NCI-H2081 treated with DMSO at 0.1 percent for 48 hours (cell line): ENCODE data around the gene TFAP2E.

Experiments
- DNase-seq: peaks from one replicate; lab custom pipeline; 2025; lab: John Stamatoyannopoulos, UW

The TFAP2E gene

DNA sequence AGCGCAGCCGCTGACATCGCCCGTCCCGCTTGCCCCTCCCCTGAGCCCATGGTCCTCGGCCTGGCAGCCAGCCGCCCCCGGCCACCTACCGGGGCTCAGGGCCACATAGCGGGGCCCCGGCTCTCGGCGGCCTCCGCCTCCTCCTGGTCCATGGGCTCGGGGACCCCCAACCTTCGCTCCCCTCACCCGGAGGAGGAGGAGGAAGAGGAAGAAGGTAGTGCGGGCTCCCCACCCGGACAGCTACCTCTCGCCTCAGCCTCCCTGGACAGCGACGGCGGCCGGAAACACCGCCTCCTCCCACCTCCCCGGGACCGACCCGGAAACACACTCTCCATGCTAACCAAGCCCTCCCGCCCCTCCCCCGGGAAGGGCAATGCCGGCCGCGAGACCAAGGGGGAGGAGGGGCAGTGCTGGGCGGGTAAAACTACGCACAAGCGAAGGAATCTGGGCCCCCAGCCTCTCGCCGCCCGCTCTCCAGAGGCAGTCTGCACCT lies 15.9 kb upstream of the TFAP2E start, which contains the start of gene KIAA0319L:
KIAA0319L (minus strand) TSS at position 286 of the 493 bp plus-strand sequence. CDS start 2,912 bp downstream, outside the sequence.
- DNase-seq: no peak

DNA sequence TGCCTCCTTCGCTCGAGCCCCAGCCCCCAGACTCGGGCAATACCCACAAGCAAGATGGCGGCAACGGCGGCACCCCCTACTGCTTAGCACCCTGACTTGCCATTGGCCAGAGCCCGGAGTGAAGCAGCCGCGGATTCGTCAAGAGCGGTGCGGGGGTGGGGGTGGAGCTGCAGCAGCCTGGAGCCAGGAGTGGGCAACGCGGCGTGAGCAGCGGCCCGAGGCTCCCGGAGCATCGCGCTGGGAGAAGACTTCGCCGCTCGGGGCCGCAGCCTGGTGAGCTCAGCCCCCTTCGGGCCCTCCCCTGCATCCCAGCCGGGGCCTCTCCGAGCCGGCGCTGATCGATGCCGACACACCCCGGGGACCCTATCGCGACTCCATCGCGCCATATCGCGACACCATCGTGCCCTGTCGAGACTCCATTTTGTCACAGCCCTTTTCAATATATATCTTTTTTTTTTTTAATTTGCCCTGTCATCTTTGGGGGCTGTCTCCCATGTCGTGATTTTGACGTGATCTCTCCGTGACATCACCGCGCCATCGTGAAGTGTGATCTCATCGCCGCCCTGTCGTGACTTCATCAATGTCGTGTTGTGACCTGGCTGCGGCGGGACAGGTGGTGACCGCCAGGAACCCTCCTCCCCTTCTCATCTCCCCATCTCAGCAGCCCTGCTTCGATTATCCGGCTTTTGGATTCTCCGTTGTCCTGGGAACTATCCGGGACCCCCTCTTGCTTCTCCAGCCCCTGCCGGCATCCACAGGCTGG lies 15.3 kb upstream of the TFAP2E start, which contains the start of gene NCDN:
NCDN (plus strand) TSS at position 189 of the 763 bp plus-strand sequence; CDS start at position 581, 392 bp downstream.
- DNase-seq: peak; percentile 89

DNA sequence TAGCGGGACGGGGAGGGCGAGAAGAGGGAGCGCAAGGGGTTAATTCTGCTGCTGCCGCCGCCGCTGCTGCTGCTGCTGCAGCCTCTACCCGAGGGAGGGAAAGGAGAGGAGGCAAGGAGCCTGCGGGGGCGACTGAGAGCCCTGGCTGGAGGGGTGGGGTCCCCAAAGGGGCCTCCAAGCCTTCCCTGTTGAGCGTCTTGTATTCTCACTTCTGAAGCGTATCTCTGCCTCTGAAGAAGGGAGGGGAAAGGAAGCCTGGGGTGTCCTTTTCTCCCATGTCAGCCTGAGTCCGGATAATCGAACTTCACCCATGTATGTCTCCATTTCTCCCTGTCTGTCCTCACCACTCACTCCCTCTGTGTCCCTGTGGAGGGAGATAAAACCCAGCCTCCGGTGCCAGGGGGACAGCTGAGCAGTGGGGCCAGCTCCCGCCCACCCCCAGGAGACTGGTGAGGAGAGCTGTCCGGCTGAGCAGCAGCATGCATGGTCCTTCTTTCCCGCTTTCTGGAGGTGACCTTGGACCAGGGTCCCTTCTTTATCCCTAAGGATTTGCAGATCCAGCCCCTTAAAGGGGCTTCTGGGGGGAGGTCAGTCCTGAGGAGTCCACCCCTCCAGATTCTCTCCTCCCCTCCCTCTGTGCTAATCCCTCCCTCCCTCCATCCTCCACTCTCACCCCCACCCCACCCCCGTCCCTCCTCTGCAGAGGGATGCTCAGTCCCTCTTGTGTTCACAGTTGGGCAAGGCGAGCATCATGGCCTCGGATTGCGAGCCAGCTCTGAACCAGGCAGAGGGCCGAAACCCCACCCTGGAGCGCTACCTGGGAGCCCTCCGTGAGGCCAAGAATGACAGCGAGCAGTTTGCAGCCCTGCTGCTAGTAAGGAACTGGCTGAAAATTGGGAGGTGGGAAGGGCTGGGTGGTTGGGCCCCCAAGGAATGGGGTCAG lies 14.5 kb upstream of the TFAP2E start:
- no peak for DNase-seq

DNA sequence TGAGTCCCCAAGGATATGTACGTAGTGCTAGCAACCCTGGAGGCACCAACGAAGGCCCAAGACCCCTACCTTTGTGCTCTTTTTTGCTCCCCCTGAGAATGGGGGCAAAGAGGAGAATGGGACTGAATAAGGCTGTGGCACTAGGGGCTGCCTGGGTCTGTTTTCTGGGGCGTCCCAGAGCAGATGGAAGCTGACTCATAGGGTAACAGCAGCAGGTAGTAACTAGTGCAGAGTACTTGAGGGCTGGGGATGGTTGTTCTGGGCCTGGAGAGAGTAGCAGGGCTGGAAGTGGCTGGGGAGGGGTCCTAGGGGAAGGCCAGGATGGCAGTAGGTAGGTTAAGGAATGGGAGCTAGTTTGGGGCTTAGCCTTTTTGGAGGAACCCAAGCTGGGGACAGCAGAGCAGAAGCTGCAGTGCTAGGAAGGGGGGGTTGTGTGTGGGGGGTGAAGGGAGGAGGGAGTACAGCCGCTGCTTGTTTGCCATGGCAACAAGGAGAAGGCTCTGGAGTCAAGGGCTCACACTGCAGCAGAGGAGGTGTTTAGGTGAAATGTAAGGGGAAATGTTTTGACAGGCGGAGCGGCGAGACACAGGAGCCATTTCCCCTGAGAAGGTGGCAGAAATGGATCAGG lies 13.7 kb upstream of the TFAP2E start:
- no peak for DNase-seq

DNA sequence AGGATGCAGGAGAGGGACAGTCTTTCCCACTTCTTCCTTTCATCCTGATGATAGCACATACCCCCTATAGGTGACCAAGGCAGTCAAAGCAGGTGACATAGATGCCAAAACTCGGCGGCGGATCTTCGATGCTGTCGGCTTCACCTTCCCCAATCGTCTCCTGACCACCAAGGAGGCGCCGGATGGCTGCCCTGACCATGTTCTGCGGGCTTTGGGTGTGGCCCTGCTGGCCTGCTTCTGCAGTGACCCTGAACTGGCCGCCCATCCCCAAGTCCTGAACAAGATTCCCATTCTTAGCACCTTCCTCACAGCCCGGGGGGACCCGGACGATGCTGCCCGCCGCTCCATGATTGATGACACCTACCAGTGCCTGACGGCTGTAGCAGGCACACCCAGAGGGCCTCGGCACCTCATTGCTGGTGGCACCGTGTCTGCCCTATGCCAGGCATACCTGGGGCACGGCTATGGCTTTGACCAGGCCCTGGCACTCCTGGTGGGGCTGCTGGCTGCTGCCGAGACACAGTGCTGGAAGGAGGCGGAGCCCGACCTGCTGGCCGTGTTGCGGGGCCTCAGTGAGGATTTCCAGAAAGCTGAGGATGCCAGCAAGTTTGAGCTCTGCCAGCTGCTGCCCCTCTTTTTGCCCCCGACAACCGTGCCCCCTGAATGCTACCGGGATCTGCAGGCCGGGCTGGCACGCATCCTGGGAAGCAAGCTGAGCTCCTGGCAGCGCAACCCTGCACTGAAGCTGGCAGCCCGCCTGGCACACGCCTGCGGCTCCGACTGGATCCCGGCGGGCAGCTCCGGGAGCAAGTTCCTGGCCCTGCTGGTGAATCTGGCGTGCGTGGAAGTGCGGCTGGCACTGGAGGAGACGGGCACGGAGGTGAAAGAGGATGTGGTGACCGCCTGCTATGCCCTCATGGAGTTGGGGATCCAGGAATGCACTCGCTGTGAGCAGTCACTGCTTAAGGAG lies 12.6 kb upstream of the TFAP2E start:
- DNase-seq: no peak

DNA sequence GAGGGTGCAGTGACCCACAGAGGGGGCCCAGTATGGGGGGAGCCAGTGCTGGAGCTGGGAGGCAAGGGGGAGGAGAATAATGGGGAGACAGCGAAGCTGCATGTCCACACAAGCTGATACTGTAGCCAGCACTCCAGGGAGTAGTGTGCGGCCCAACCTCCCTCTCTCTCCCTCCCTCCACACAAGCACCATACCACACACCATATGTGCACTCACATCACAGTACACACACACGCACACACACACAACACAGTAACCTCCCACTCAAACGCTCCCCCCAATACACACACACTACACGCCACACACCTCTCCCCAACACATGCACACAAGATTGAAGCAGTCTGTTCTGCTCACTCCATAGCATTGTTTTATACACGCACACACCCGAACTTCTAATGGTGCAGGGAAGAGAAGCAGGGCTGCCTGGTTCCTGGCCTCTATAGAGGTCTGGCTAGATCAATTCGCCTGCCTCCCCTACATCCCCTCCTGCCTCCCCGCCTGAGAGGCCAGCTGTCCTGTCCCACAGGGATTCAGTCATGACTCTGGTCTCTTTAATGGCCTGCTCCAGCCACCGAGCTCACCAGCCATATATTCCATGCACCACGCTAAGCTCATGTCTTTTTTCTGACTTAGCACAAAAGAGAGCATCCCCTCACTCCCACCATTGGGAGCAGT lies 11.7 kb upstream of the TFAP2E start:
- DNase-seq: no peak

DNA sequence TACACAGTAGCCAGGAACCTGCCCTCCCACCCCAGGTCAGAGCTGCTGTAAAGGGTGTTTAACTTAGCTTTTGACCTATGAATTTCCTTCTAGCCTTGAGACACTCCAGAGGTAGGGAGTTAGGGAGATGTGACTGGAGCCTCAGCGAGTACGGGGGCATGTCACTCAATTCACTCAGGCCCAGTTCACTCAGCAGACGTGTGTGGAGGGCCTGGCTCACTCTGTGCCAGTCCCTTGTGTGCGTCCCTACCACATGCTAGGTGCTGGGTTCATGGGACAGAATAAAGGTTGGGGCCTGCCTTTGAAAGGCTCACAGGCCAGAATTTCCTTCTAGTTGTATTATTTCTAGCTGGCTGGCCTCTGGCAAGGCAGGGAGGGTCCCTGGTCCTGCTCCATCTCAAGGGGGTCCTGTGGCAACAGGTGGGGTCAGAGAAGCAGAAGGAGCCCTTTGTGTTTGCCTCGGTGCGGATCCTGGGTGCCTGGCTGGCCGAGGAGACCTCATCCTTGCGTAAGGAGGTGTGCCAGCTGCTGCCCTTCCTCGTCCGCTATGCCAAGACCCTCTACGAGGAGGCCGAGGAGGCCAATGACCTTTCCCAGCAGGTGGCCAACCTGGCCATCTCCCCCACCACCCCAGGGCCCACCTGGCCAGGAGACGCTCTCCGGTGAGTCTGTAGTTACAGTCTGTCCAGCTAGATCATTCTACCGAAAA lies 11.0 kb upstream of the TFAP2E start:
- DNase-seq: no peak

DNA sequence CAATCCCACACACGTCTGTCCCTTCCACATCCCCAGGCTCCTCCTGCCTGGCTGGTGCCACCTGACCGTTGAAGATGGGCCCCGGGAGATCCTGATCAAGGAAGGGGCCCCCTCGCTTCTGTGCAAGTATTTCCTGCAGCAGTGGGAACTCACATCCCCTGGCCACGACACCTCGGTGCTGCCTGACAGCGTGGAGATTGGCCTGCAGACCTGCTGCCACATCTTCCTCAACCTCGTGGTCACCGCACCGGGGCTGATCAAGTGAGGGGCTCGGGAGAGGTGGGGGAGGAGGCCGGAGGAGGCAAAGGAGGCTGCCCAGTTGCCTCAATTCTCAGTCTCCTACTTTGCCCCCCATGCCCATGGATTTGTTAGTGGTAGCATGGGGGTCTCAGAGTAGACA lies 9.9 kb upstream of the TFAP2E start:
- no peak for DNase-seq

DNA sequence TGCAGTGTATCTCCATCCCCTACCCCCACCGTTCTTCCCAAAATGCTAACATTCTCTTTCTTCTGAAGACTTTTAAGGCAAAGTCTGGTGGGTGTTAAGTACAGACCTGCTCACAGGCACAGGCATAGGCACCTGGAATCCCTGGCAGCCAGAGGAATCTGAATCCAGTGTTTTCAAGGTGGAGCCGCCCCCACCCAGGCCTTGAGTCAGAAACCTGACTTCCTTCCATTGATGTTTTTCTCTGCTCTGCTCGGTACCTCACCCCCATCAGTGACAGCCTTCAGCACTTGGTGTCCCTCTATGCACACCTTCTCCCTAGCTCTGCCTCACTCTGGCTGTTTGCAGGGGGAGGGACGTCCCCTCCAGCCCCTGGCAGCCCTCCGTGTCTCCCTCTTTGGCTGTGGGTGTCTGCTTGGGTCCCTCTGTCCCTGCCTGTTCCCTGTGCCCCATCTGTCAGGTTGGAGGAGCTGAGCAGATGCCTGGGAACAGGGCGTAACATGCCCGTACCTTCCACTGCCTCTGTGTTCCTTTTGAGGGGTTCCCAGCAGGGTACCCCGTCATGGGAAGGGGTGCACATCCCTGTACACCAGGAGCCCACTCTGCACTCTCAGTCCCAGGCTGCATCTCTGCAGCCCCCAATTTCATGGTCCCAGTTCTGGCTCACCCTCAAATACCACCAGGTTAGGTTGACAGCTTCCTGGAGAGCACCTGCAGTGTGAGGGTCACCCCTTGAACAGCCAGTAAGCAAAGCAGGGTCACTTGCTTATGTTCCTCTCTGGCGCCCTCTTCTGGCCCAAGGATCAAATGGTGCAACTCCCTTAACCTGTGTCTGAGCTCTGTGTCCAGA lies 8.9 kb upstream of the TFAP2E start:
- DNase-seq: peak; percentile 35

DNA sequence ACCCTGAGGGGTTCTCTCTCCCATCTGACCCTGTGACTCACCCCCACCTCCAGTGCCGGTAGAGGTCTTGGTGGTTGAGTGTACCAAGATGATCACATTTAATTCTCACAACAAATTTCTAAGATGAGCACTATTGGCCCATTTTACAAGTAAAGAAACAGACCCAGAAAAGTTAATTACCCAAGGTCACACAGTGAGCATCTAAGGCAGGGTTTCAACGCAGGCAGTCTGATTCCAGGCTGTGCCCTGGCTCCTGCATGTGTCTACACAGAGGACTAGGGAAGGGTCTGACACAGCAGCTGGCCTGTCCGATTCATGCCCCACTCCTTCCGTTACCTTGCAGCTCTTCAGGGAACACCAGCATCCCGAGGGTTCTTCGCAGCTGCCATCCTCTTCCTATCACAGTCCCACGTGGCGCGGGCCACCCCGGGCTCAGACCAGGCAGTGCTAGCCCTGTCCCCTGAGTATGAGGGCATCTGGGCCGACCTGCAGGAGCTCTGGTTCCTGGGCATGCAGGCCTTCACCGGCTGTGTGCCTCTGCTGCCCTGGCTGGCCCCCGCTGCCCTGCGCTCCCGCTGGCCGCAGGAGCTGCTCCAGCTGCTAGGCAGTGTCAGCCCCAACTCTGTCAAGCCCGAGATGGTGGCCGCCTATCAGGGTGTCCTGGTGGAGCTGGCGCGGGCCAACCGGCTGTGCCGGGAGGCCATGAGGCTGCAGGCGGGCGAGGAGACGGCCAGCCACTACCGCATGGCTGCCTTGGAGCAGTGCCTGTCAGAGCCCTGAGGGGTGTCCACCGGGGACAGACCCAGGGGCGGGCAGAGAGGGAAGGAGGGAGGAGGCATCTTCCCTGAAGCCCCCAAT lies 8.0 kb upstream of the TFAP2E start:
- DNase-seq: no peak

DNA sequence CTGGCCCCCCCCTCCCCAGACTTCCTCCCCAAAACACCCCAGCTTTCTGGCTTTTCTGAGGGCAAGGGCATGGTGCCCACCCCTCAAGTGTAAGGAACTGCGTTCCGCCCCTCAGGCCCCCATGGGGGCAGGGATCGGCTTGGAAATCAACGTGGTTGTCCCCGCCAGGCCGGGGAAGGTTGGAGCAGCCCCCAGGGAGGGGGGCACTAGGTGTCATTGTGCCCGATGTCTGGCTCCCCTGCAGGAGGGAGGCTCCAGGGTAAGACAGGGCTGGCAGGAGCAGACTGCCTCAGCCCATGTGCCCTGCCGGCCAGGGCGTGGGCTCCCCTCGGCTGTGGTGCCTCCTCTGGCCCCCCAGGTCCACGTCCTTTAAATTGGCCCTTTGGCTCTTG lies 7.4 kb upstream of the TFAP2E start:
- no peak for DNase-seq

DNA sequence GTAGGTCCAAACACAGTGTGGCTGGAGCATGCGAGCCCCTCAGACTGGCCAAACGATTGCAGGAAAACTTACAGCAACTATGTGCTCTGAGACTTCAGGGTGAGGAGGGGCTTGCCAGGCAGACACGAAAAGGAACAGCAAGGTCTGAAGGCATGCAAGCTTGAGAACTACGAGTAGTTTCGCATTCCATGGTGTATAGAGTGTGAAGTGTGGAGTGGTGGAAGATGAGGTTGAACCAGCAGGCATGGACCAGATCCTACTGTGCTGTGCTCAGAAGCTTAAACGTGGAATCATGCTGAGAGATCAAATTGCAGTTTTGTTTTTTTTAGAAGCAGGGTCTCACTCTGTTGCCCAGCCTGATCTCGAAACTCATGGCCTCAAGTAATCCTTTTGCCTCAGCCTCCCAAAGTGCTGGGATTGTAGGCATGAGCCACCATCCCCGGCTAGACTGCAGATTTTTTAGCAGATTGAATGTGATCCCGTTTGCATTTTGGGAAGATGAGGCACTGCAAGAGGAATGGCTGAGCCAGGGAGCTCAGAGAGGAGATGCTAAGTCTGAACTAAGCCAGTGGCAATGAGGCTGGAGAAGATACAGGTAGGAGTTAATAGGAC lies 5.1 kb upstream of the TFAP2E start:
- no peak for DNase-seq

DNA sequence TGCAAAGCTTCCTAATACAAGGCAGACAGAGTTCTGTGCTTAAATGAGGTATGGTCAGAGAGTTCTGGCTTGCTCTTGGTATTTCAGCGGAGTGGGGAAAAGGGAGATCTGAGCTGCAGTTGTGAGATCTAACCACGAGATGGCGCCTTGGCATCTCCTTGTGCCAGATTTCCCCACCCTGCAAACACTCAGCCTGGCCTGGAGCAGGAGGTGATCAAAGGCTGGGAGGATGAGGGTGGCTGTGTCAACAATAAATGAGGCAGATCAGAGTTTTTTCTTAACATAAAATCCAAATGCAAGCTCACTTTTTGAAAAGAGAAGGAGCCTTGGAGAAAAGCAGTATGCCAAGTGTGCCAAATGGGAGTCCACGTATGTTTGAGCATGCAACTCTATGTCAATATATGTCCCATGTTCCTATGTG lies 4.1 kb upstream of the TFAP2E start:
- DNase-seq: peak; percentile 39

DNA sequence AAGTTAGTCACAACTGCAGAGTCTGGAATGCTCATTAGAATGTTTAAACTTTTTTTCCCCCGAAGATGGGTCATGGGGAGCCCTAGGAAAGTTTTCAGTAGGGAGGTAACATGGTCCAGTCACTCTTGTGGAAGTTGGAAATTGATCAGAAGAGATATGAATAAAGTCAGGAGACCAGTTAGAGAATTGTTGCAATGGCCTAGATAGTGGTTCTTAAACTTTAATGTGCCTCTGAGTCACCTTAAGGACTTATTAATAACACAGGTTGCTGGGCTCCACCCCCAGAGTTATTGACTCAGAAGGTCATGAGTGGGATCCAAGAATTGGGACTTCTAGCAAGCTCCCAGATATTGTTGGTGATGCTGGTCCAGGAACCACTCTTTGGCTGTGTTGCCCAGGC lies 3.2 kb upstream of the TFAP2E start:
- no peak for DNase-seq

DNA sequence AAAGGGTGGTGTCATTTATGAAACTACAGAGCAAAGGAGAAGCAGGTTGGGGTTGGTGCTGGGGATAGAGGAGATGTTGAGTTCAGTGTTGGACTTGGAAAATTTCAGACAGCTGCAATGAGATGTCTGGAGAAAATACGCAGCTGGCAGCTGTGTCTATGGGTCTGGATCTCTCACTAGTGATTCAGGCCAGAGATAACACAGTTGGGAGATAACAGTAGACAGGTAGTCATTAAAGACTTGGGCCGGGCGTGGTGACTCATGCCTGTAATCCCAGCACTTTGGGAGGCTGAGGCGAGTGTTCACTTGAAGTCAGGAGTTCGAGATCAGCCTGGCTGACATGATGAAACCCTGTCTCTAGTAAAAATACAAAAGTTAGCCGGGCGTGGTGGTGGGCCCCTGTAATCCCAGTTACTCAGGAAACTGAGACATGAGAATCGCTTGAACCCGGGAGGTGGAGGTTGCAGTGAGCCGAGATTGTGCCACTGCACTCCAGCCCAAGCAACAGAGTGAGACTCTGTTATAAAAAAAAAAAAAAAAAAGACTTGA lies 2.5 kb upstream of the TFAP2E start:
- DNase-seq: no peak

DNA sequence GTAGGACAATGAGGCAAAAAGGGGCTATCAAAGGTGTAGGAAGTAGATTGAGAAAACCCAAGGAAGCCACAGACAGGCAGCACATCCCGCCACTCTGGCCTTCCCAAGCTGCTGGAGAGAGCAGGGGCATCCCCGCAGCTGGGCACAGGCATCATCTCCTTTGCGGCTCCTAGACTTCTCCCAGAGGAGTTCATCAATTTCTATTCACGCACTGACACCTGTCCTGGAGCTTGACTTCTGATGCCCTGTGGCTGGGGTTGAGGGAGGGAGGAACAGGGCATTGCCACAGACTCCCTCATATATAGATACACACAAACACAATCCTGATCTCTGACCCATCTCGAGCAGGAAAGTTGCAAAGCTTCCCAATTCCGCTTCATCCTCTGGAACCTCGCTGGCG lies 1.9 kb upstream of the TFAP2E start:
- DNase-seq: no peak

DNA sequence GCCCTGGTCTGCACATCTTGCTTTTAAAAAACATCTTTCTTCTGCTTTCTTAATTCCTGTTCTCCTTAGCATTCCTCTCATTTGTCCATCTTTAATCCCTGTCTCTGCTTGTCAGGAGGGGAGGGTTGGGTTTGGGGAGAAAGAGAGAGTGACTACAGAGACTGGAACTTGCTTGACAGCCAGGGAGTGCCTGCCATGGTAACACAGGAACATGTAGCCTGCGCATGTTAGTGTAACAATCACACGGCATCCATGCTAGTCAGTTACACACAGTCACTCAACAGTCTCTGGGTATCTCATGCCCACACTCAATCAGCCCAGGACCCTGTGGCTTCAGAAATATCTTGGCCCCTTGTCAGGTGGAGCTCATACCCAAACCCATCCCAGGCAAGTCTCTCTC lies 818 bp upstream of the TFAP2E start:
- DNase-seq: no peak
